ENCODE measurements around the gene KCNH4. TPM values are rescaled to one million over a fixed set of nuclear protein-coding genes. Genes with fewer than 3 reads are reported as not detected.

KCNH4 gene
- total RNA-seq (2021; ENCODE audit: unreplicated experiment) (1.5 TPM), Bru-seq, nascent RNA (percentile 38 among the genes with signal in this experiment), BruChase-seq, experiment 1, labeled RNA remaining after a 2-hour chase (percentile 42 among the genes with signal in this experiment), BruChase-seq, experiment 2, labeled RNA remaining after a 6-hour chase (percentile 44 among the genes with signal in this experiment)
- 1.6 TPM for polyA plus RNA-seq (2012; ENCODE audit: insufficient read length)
- long read RNA-seq, partial matches to known transcripts, result 2 of 4 reads
- long read RNA-seq, other reads (novel, unspliced or antisense), result 2 of 4 reads

- Histone ChIP-seq H3K4me3 (ENCODE audit: low read depth in 2 of 2, low read length in 2 of 2) (peak within 1 kb of the TSS; percentile 52 to 61), H3K27me3 (ENCODE audit: control insufficient read depth, insufficient read depth, low read length) (no peaks in the 10 kb centered on the region), H3K36me3 (ENCODE audit: control insufficient read depth, insufficient read depth, low read length) (no peaks in the 10 kb centered on the region), H3K9me3 (ENCODE audit: control insufficient read depth, insufficient read depth, low read depth, low read length) (no peaks in the 10 kb centered on the region), H3K27ac (ENCODE audit: low read length) (peak within 1 kb of the TSS; percentile 51), H3K4me1 (ENCODE audit: control insufficient read depth, insufficient read depth, low read length) (peaks cover 12% of the 10 kb centered on the region)
- DNase-seq (ENCODE audit: low read depth, low spot score), result no peak
- BruUV-seq (replicated peaks), result no TSS peak
- intact Hi-C loops (cut with micrococcal nuclease; ENCODE audit: unreplicated experiment) (no loop called here), in situ Hi-C loops (cut with HindIII; ENCODE audit: low pct_unique_long_range_greater_than_20kb, low sequenced_read_pairs) (no loop called here)
- POLR2A ChIA-PET, result interaction anchor here (0.5 to 0.6 kb wide), 3 partner anchors 144 to 353 kb away, joined by 4 to 6 read pairs (median 4); partner anchors contain the start of gene ODAD4
- ATAC-seq, result peak; percentile 73
- CTCF ChIA-PET, result interaction anchor here (0.6 kb wide), 1 partner anchor 201 kb away, joined by 3 read pairs; no protein-coding TSS in a partner anchor
- TF ChIP-seq POLR2AphosphoS5 (IDR thresholded peaks at IDR 0.05; ENCODE audit: low read depth, low read length), result no peak
- peak; percentile 67 for TF ChIP-seq CTCF (IDR thresholded peaks at IDR 0.05)
Measured at GRCh38 chr17:42180922-42181850, at the start of gene KCNH4. Gene KCNH4, minus strand, starts transcription at chr17:42181142. Its CDS starts 197 bp downstream, at chr17:42180945.

GRCh38 chr17:42230225-42230624 lies 49.3 kb upstream of the KCNH4 start:
- Histone ChIP-seq H3K4me1 (ENCODE audit: control insufficient read depth, insufficient read depth, low read length) (peaks cover 38% of the 10 kb centered on the region), H3K27me3 (ENCODE audit: control insufficient read depth, insufficient read depth, low read length) (no peaks in the 10 kb centered on the region), H3K27ac (ENCODE audit: low read length) (peak overlapping the region; percentile 70; the same call in 1 of the 2 replicates), H3K36me3 (ENCODE audit: control insufficient read depth, insufficient read depth, low read length) (no peaks in the 10 kb centered on the region; the same call in 1 of the 2 replicates), H3K4me3 (ENCODE audit: low read depth in 2 of 2, low read length in 2 of 2) (no peak overlapping the region), H3K9me3 (ENCODE audit: control insufficient read depth, insufficient read depth, low read depth, low read length) (no peaks in the 10 kb centered on the region)
- ChIA-PET POLR2A (interaction anchor here (0.6 kb wide), 1 partner anchor 78 kb away, joined by 6 read pairs; no protein-coding TSS in a partner anchor), CTCF (no interaction called here)
- BruUV-seq (replicated peaks), result no TSS peak
- ATAC-seq, result no peak
- in situ Hi-C loops (cut with HindIII; ENCODE audit: low pct_unique_long_range_greater_than_20kb, low sequenced_read_pairs), result no loop called here
- no peak for DNase-seq (ENCODE audit: low read depth, low spot score)
- no peak for TF ChIP-seq TCF7L2 (IDR thresholded peaks at IDR 0.05; ENCODE audit: low read depth, low read length)
- TF ChIP-seq POLR2AphosphoS5 (IDR thresholded peaks at IDR 0.05; ENCODE audit: low read depth, low read length), result no peak
- no peak for TF ChIP-seq REST (IDR thresholded peaks at IDR 0.05; ENCODE audit: insufficient read depth in 1 of 2, low read depth in 2 of 2, low read length in 1 of 2)
- no peak for TF ChIP-seq CTCF (IDR thresholded peaks at IDR 0.05)
- TF ChIP-seq SIN3A (IDR thresholded peaks at IDR 0.05; ENCODE audit: borderline replicate concordance, insufficient read depth, low read depth, low read length), result no peak
- intact Hi-C loops (cut with micrococcal nuclease; ENCODE audit: unreplicated experiment), result no loop called here

All from Panc1 (cell line).